GM19468 (cell line): ENCODE results near the gene ST6GALNAC5.
"Not testable (repeated sequence)": the region's sequence is repeated elsewhere in the genome, so short reads cannot be mapped to it uniquely, and the experiment has no call there.

Source experiments
- ATAC-seq: cut with Tn5 transposase; IDR thresholded peaks from one replicate; pipeline ENCODE4 v1.9.1; 2021; ENCODE audit warnings: mild to moderate bottlenecking, moderate library complexity, moderate number of reproducible peaks; ENCODE audit not compliant: unreplicated experiment; ENCODE audit errors: extremely low read depth

ST6GALNAC5 gene

DNA sequence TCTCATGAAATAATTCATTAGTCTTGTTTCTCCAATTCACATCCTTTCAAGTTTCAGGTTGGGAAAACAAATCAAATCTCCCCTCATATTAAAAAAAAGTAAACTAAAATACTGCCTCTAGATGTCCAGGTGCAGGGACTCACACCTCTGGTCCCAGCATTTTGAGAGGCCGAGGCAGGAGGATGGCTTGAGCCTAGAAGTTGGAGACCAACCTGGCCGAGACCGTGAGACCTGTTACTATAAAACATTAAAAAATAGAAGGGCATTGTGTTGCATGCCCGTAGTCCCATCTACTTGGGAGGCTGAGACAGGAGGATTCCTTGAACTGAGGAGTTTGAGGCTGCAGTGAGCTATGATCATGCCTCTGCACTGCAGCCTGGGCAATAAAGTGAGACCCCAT, 61.9 kb downstream of the ST6GALNAC5 start:
- ATAC-seq, result no peak

DNA sequence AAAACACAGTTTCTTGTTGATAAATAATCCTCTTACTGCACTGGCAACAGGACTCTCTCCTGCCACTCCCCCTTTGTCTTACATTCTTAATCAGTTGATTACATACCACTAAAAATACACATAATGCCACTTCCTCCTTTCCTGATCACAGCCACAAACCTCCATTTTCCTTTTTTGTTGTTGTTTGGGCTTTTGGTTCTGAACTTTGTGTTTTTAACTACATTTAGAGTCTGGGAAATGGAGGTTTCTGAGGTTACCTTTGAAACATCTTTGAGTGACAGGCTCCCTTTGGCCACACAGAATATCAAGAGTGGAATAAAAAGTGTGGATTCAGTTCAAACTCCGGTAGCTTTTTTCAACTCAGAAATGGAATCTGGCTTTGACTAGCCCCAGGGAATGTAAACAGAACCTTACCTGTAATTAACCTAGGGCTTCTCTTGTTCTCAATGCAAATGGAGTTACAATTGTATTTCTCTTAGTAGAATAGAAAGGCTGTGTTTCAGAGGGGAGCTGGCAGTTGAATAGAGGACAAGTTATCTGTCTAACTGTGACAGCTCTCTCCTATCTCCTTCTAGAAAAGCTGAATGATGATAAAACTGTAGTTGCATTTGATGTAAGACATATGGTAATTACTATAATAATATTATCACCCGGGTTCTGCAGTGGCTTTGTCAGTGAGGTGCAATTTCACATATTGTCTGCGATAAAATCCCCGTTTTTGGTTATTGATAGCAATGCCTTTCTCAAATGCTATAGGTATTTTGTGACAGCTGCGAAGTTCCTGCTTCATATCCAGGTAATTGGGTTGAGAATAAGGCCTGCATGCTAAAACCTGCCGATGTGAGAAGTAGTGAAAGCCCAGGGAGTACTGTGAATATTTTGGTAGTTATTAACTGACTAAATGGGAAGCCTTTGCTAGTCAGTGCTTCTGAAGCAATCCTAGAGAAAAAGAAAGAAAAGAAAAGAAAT, 66.9 kb downstream of the ST6GALNAC5 start:
- no peak for ATAC-seq

DNA sequence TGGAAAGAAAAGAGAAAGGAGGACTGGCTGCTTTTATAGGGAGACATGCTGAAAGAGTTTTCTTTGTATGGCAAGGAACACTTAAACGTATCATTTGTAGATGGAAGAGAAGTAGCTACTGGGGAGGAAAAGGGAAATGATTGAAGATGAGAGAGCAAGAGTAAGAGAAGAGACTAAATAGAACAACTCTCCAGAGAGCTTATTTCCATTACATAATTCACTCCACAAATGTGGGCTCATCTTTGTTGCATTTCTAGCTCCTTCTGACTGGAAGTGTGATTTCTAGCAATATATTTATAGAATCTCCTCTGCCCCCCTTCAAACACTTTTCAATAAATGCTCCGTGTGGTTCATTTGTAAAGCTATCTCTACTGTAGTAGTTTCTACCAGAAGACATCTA, 71.0 kb downstream of the ST6GALNAC5 start:
- ATAC-seq, result no peak

DNA sequence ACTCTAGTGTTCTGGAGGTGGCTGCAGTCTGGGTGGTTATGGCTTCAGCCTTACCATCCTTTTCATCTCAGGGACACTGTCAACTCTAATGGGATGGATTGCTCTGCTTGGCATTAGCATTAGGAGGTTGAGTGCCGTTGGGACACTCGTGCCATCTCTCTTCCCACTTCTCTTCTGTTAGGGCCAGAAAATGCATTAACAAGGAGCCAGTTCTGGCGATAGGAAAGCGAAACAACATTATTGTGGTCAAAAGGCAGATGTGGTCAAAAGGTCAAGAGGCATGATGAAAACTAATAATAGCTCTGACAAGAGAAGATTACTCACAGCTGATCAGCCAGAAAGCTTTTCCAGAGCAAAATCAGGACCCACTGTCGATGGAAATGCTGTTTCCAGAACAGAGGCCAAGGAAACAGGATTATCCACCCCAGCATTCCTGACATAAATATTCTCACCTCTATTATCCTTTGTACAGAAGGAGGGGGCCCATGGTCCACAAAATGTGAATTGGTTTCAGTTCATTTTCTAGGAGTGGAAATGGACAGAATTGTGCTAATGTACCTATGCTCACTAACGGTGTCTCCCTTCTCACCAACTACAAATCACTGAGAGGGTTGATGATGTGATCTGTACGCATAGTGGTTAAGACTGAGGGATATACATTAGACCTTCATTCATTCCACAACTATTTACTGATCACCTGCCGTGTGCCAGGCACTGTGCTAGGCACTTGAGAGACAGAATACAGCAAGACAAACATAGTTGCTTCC, 72.0 kb downstream of the ST6GALNAC5 start:
- ATAC-seq, result peak; percentile 40

DNA sequence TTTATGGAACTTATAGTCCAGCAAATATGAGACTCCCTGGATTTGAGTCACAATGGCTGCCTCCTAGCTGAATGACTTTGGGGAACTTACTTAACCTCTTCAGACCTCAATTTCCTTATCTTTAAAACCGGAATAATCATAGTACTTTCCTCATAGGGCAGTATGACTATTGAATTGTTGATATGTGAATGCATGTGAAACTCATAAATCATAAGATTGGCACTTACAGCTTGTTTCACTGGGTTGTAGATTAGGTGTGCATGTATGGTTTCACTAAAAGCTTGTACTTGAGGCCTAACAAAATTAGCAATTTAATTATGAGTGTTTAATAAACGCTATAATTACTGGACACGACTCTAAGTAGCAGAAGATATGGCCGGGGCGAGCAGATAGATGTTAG, 72.5 kb downstream of the ST6GALNAC5 start:
- ATAC-seq, result no peak

DNA sequence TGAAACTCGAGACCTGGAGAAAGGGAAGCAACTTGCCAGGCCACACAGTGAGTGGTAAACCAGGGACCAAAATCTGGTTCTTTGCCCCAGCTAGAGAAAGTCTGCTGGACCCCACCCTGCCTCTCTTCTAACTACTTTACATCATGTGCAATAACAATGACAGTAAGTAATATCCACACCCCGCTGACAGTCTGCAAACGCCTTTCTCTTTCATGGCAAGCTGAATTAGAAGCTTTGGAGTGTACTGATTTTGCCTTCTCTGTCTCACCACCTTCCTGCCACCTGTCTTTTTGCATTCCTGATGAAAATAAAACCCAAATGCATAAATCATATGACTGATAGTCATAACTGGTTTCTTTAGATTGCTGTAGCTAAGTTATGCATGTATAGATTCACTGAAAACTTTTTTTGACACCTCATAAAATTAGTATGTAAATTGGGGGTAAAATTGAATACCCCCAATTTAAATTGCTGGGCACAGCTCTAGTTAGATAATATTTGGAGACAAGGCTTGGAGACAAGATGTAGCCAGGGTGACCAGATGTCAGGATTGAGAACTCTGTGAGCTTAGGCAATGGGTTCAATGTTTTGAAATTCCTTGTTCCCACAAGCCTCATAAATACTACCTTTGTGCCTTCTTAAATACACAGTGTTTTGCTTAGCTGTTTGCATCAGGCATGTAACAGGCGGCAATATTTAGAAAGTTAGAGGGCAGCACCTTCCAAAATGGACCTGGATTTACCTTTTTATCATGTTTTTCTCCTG, 73.5 kb downstream of the ST6GALNAC5 start:
- no peak for ATAC-seq

DNA sequence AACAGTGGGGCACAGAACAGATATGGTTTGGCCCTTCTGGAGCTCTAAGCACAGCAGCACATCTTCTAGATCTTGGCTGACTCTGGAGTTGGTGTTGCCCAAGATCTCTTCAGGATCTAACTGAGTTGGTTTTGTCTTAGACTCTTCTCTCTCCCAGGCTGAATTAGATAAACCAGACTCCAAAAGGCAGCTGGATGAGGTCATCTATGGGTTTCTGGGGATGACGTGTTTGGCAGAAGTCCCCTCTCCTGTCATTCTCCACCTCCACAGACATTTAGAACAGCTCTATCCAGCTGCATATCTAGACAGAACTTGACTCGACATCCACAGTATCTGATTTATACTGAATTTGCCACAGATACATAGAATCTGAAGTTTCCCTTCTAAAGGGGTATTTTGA, 75.3 kb downstream of the ST6GALNAC5 start:
- no peak for ATAC-seq

DNA sequence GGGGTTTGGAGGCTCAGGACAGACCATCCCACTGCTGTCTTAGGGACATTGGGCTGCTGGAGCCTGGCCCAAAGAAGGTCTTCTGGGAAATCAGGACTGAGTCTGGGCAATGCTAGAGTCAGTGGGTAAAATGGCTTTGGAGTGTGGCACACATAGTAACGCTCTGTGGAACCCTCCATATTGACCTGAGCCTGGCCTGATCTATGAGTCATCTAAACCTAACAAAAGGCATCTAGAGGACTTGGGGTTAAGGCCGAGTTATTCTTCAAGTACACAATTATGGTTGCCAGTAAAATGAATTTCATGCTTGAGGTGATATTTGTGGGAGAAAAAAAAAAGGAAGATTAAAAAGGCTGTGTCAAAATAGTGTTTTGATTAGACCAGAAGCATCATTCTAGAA, 77.7 kb downstream of the ST6GALNAC5 start:
- no peak for ATAC-seq

DNA sequence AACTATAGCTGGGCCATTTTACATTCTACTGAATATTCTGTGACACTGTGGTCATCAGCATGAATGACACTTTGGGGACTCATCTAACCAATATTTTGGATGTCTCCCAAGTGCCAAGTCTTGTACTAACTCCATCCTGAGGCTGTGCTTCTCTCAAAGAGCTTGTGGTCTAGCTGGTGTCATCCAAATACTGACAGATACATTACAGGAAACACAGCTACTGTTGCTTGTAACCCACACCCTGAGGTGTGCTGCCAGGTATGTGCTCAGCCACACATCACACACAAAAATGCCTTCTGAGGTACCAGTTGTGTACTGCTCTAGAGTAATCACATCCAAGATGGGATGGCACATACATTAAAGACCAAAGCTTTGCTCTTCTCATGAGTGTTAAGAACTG, 81.6 kb downstream of the ST6GALNAC5 start:
- no peak for ATAC-seq

DNA sequence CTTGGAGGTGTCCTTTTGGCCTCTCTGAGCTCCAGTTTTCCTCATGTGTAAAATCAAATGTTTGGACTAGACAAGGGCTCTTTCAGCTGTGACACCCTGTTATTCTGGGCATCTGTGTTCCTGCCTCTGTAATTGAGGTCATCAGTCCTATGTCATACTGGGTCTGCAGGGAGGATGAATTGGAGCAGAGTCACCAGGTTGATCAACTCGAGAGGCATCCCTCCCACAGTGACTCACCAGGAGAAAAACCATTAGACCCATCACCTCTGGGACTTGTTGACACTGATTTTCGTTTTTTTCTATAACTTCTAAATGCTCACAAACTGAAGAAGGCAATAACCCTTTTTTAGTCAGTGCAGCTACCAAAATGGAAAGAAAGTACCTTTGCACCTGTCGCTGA, 82.2 kb downstream of the ST6GALNAC5 start:
- ATAC-seq, result no peak

DNA sequence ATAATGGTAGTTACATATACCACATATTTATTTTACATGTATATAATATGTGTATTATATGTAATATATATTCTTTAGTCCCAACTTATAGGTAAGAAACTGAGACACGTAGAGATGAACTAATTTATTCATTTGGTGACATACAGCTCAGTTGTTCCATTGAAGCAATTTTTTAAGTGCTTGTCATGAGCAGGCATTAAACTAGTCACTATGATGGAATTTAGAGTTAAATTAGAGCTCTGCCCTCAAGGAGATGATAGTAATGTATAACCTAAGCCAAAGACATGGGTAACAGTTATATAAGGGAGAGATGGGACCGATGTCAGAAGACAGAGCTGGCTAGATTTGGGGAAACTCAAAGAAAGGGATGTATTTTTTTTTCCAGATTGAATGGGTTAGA, 83.0 kb downstream of the ST6GALNAC5 start:
- ATAC-seq, result no peak

DNA sequence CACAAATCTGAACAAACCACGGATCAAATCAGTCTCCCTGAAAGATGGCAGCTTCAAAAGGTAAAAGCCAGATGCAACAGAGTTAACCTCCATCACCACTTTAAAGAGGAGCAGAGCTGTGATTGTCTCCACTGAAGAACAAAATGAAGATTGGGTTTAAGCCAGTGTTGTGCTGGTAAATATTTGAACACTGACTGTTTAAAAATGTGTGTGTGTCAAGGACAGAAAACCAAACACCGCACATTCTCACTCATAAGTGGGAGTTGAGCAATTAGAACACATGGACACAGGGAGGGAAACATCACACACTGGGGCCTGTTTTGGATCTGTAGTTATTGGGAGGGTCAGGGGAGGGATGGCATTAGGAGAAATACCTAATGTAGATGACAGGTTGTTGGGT, 83.9 kb downstream of the ST6GALNAC5 start:
- ATAC-seq, result no peak

DNA sequence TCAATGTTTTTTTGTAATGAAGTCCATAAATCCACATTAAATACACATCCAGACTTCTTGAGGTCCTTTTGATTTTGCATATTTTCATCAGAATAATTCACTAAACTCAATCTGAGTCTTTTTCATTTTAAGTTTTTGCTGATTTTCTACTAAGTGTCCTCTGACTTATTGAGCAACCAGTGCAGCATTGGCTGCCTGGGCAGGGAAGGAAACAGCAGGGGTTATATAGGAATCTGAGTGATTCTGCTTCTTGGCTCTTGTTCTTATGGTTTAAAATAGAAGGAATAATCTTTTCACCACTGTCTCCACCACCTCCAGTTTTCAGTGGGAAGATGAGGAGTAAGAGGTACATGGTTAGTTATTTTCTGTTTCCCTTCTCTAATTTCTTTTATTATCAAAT, 88.4 kb downstream of the ST6GALNAC5 start:
- ATAC-seq, result no peak

DNA sequence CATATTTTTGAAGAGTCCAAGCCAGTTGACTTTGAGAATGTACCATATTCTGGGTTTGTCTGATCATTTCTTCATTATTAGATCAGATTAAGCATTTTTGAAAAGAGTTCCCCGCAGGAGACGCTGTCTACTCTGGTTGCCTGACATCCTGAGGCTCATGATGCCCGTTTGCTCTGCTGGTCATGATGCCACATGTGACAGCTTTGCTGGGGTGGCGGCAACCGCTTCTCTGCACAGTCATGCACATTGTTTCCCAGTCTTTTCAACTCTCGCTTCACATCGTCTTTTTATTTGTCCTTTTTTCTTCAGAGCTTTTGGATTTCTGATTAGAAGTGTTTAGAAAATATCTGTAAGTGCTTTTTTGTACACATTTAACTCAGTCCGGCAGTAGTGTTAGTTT, 90.7 kb downstream of the ST6GALNAC5 start:
- ATAC-seq, result no peak

DNA sequence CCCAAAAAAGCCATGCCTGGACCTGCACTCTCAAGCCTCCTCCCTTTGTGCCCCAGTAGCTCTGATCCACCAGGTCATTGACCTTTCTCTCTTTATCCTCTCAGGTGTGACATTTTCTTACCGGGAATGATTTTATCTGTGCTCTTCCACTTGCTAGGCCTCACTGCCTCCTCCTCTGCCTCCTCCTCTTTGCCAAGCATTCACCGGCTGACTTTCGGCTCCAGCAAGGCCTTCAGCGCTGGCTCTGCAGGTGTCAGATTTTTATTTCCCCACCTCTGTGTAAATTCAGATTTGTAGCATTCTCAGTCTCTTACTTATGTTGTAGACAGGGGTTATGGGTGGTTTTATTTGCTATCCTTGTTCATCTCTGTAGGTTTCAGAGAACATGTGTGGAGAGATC, 91.5 kb downstream of the ST6GALNAC5 start:
- ATAC-seq, result no peak

DNA sequence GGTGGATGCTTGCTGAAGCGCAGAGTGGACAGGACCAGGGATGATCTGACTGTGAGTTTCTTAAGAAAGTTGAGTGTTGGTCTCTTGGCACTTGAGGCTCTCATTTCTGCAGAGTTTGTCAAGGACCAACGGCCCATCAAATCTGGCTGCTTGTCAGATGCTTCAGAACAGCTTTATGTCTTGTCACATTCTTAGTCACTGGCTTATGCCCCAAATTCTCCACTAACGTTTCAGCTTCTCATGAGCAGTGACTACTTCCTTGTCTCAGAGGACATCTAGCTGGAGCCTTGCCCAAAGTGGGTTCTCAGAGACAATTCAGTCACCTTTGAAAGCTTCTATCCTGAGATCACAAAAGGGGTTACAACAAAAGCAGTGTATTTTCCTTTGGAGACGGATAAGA, 92.3 kb downstream of the ST6GALNAC5 start:
- no peak for ATAC-seq

DNA sequence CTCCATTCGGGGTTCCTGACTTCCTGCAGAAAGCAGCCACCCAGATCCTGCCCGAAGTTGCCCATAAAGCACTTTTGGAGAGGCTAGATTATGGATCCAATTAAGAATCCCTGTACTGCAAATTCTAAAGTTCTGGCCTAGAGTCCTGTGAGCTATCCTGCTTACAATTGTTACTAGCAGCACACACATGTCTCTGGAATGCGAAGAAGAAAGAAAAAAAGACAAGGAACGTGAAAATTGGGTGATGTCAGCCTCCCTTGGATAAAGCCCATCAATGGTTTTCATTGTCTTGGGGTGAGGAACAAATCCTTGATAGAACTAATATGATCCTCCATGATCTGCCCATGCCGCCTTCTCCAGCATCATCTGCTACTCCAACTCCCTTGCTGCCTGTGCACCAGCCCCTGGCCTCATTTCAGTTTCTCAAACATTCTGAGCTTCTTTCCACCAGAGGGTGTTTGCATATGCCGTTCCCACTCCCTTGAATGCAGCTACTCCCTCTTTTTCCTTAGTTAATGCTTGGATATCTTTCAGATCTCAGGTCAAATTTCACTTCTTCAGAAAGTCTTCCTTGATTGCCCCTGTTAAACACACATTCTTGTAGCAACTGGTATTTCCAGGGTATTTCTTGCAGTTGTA, 94.0 kb downstream of the ST6GALNAC5 start:
- no peak for ATAC-seq

DNA sequence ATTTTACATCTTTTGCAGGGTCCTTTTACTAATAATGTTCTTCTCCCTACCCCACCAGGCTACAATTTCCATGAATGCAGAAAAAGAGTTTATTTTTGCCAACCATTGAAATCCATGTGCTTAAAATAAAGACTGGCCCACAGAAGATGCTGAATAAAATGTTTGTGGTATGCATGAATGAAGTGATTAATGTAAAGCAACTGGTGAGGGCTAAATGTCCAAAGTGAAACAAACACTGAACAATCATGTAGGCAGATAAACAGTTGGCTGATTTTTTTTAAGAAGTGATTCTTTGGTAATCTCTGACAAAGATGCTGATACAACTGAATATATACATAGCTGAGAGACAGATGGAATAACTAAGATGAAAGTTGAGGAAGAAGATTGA, 94.5 kb downstream of the ST6GALNAC5 start:
- no peak for ATAC-seq

DNA sequence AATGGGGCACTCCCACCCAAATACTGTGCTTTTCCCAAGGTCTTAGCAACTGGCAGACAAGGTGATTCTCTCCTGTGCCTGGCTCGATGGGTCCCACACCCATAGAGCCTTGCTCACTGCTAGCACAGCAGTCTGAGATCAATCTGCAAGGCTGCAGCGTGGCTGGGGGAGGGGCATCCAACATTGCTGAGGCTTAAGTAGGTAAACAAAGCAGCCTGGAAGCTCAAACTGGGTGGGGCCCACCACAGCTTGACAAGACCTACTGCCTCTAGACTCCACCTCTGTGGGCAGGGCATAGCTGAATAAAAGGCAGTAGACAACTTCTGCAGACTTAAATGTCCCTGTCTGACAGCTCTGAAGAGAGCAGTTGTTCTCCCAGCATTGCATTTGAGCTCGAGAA, 114.0 kb downstream of the ST6GALNAC5 start:
- ATAC-seq, result not testable (repeated sequence)

DNA sequence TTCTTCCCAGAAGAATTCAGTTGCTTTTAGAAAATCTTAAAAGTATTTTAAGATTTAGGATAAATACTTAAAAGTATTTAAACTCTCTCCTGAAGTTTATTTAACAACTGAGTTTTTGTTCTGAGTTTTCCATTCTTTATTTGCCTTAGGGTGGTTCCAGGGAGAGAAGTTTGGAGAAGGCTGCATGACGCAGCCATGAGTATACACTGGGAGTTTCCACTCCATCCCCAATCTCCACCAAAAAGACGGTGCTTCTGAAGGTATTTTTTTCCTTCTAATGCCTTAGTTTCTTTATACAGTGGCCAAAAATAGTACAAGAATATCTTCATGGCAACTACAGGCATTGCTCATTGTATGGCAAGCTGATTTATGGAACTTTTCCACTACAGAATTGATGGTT, 122.7 kb downstream of the ST6GALNAC5 start:
- no peak for ATAC-seq
